MM.1S (cell line): ENCODE measurements around the gene DTNB.

ENCODE experiments used
- DNase-seq: peaks from one replicate; pipeline ENCODE4 v3.0.0-alpha.2; 2015
- H2AFZ ChIP-seq: fragments of 300-600 bp; sonication (generic); 2 replicates; pipeline ENCODE4 v1.6.0; 2016; ENCODE audit warnings: antibody characterized with exemption, low read length
- H3F3A ChIP-seq: fragments of 300-600 bp; sonication (generic); 2 replicates; pipeline ENCODE4 v1.6.1; 2016; ENCODE audit warnings: mild to moderate bottlenecking, antibody characterized with exemption, low read length, moderate library complexity, mixed read lengths; ENCODE audit not compliant: insufficient read depth
- H3K27ac ChIP-seq: fragments of 300-600 bp; sonication (generic); 2 replicates; pipeline ENCODE4 v1.5.1; 2016; ENCODE audit warnings: mild to moderate bottlenecking, low read length
- H3K27me3 ChIP-seq: fragments of 300-600 bp; sonication (generic); replicated peaks from 2 replicates; pipeline ENCODE4 v1.6.0; 2016; ENCODE audit warnings: low read length; ENCODE audit not compliant: insufficient read depth
- H3K36me3 ChIP-seq: fragments of 300-600 bp; sonication (generic); replicated peaks from 2 replicates; pipeline ENCODE4 v1.6.1; 2016; ENCODE audit warnings: mild to moderate bottlenecking, low read length, mixed read lengths; ENCODE audit not compliant: insufficient read depth
- H3K4me1 ChIP-seq: fragments of 300-600 bp; sonication (generic); 2 replicates; pipeline ENCODE4 v1.6.1; 2016; ENCODE audit warnings: low read length, mixed read lengths
- H3K4me2 ChIP-seq: fragments of 300-600 bp; sonication (generic); 2 replicates; pipeline ENCODE4 v1.6.0; 2016; ENCODE audit warnings: low read depth, low read length
- H3K4me3 ChIP-seq: fragments of 300-600 bp; sonication (generic); 2 replicates; pipeline ENCODE4 v1.5.1; 2016; ENCODE audit warnings: low read length, mixed read lengths
- H3K79me2 ChIP-seq: fragments of 300-600 bp; sonication (generic); 2 replicates; pipeline ENCODE4 v1.6.1; 2016; ENCODE audit warnings: mixed run types, low read length, mixed read lengths
- H3K9ac ChIP-seq: fragments of 300-600 bp; sonication (generic); 2 replicates; pipeline ENCODE4 v1.6.1; 2016; ENCODE audit warnings: low read length, mixed read lengths
- H3K9me2 ChIP-seq: fragments of 300-600 bp; sonication (generic); replicated peaks from 2 replicates; pipeline ENCODE4 v1.6.1; 2016; ENCODE audit warnings: mild to moderate bottlenecking, low read length, mixed read lengths; ENCODE audit not compliant: insufficient read depth
- H3K9me3 ChIP-seq: fragments of 300-600 bp; sonication (generic); replicated peaks from 2 replicates; pipeline ENCODE4 v1.6.1; 2016; ENCODE audit warnings: mild to moderate bottlenecking, low read length, mixed read lengths; ENCODE audit not compliant: insufficient read depth
- H4K20me1 ChIP-seq: fragments of 300-600 bp; sonication (generic); 2 replicates; pipeline ENCODE4 v1.6.1; 2016; ENCODE audit warnings: mild to moderate bottlenecking, low read length, moderate library complexity, mixed read lengths; ENCODE audit not compliant: insufficient read depth
- EZH2 ChIP-seq: fragments of 300-600 bp; sonication (generic); optimal IDR thresholded peaks from 2 replicates; pipeline ENCODE3; 2017; ENCODE audit warnings: low read depth, mild to moderate bottlenecking, antibody characterized with exemption, low read length, mixed read lengths
- EZH2phosphoT487 ChIP-seq: fragments of 300-600 bp; sonication (generic); IDR thresholded peaks from 2 replicates; pipeline ENCODE4 v1.6.1; 2018; ENCODE audit warnings: antibody characterized with exemption, low read length
- TF ChIP-seq, protein P1 (sequence below): fragments of 300-600 bp; sonication (generic); IDR thresholded peaks from 2 replicates; pipeline ENCODE4 v1.5.1; 2016; ENCODE audit warnings: antibody characterized with exemption, low read length, mixed read lengths

DTNB gene

DNA sequence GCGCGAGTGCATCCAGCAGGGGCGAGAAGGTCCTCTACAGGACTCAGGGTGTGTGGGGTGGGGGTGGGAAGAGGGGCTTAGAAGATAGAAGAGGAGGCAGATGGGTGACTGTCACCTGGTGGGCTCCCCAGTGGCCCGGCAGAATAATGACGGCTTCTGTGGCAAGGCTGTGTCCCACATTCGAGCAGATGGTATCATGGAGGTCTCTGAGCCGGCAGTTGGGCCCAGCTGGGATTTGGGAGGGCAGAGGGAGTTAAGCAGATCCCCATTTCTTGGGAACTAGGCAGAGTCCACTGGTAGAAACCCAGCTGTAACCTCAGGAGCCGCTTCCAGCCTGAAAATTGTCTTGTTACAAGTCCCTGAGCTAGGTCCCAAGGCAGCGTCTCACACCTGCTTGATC lies 28.4 kb upstream of the DTNB start:
- TF ChIP-seq EZH2 (no peak), EZH2phosphoT487 (no peak)
- TF ChIP-seq, protein P1, sequence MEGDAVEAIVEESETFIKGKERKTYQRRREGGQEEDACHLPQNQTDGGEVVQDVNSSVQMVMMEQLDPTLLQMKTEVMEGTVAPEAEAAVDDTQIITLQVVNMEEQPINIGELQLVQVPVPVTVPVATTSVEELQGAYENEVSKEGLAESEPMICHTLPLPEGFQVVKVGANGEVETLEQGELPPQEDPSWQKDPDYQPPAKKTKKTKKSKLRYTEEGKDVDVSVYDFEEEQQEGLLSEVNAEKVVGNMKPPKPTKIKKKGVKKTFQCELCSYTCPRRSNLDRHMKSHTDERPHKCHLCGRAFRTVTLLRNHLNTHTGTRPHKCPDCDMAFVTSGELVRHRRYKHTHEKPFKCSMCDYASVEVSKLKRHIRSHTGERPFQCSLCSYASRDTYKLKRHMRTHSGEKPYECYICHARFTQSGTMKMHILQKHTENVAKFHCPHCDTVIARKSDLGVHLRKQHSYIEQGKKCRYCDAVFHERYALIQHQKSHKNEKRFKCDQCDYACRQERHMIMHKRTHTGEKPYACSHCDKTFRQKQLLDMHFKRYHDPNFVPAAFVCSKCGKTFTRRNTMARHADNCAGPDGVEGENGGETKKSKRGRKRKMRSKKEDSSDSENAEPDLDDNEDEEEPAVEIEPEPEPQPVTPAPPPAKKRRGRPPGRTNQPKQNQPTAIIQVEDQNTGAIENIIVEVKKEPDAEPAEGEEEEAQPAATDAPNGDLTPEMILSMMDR = no peak
- H3F3A ChIP-seq = no peaks in the 10 kb centered on the region
- H3K4me2 ChIP-seq = no peak overlapping the region
- H2AFZ ChIP-seq = no peak overlapping the region
- no peaks in the 10 kb centered on the region for H3K79me2 ChIP-seq
- no peaks in the 10 kb centered on the region for H3K27me3 ChIP-seq
- no peak for DNase-seq
- peaks cover 7% of the 10 kb centered on the region; the same call in 1 of the 2 replicates for H3K4me1 ChIP-seq
- no peaks in the 10 kb centered on the region for H3K9me3 ChIP-seq
- H4K20me1 ChIP-seq = no peaks in the 10 kb centered on the region
- no peak overlapping the region for H3K9ac ChIP-seq
- no peak overlapping the region for H3K4me3 ChIP-seq
- no peak overlapping the region for H3K27ac ChIP-seq
- no peaks in the 10 kb centered on the region for H3K36me3 ChIP-seq
- no peaks in the 10 kb centered on the region for H3K9me2 ChIP-seq

DNA sequence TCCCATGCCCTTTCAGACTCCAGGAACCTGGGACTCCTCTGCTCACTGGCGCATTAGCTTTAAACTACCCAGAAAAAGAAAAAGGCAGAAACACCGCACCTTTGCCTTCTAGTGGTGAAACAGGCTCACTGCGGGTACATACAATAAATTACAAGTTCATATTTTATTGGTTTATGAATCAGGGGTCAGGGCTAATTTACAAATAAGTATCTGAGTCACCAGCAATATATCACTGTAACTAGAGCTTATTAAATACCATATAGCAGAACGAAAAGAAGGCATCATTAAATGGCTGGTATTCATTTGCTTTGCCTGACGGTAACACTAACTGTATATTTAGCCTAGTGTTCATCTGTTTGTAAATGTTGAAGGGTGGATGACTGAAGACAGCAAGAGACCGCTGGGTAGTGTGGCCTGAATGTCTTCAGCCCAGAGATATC lies 26.9 kb upstream of the DTNB start:
- no peak overlapping the region for H3K4me2 ChIP-seq
- H3K4me1 ChIP-seq = peaks cover 7% of the 10 kb centered on the region; the same call in 1 of the 2 replicates
- no peak overlapping the region for H3K9ac ChIP-seq
- no peaks in the 10 kb centered on the region for H3K27me3 ChIP-seq
- no peaks in the 10 kb centered on the region for H3K36me3 ChIP-seq
- H2AFZ ChIP-seq = no peak overlapping the region
- H4K20me1 ChIP-seq = no peaks in the 10 kb centered on the region
- no peak overlapping the region for H3K4me3 ChIP-seq
- no peaks in the 10 kb centered on the region for H3K9me3 ChIP-seq
- no peaks in the 10 kb centered on the region for H3K9me2 ChIP-seq
- no peaks in the 10 kb centered on the region for H3F3A ChIP-seq
- DNase-seq = peak; percentile 39
- H3K79me2 ChIP-seq = no peaks in the 10 kb centered on the region
- H3K27ac ChIP-seq = no peak overlapping the region
- TF ChIP-seq EZH2 = no peak
- TF ChIP-seq, protein P1 = peak; percentile 79

DNA sequence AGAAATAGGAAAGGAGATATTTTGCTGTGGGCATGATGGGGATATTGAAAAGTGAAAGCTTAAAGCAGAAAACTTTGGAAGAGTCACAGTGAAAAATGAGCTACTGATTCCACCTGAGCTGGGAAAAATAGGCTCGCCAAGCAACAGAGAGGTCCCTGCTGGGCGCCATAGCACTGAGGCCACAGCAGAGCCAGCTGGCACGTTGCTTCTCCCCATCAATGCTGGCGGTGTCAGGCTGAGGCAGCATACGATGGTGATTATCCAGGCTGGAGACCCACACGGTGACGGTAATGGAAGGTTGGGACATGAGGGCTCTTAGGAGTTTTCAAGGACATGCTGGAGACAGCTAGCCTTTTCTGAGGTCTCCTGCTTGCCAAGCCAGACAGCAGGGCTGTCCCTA lies 25.8 kb upstream of the DTNB start:
- no peak overlapping the region for H3K4me3 ChIP-seq
- H2AFZ ChIP-seq = no peak overlapping the region
- H3F3A ChIP-seq = no peaks in the 10 kb centered on the region
- H3K27me3 ChIP-seq = no peaks in the 10 kb centered on the region
- H3K27ac ChIP-seq = no peak overlapping the region
- H3K36me3 ChIP-seq = no peaks in the 10 kb centered on the region
- H3K9me2 ChIP-seq = no peaks in the 10 kb centered on the region
- no peaks in the 10 kb centered on the region for H4K20me1 ChIP-seq
- peaks cover 7% of the 10 kb centered on the region; the same call in 1 of the 2 replicates for H3K4me1 ChIP-seq
- H3K79me2 ChIP-seq = no peaks in the 10 kb centered on the region
- no peak overlapping the region for H3K4me2 ChIP-seq
- TF ChIP-seq, protein P1 = no peak
- no peak for DNase-seq
- H3K9ac ChIP-seq = no peak overlapping the region
- no peaks in the 10 kb centered on the region for H3K9me3 ChIP-seq

DNA sequence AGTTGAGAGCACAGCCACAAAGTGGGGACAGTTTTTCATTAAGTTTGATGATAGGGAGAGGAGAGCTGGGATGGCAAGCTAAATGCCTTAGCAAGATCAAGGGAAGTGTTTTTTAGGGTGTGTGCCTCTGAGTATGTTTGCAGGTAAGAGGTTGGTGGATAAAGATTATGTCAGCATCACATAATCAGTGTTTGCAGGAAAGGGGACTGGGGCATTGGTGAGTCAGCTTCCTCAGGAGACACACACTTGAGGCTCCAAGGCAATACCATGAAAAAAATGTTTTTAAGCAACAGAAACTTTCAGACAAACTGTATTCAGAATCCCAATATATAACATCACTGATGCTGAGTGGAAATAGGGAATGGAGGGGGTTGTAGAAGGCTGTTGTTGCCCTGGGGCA lies 25.4 kb upstream of the DTNB start:
- no peaks in the 10 kb centered on the region for H3F3A ChIP-seq
- H3K4me1 ChIP-seq = peaks cover 7% of the 10 kb centered on the region; the same call in 1 of the 2 replicates
- no peaks in the 10 kb centered on the region for H3K36me3 ChIP-seq
- no peaks in the 10 kb centered on the region for H3K79me2 ChIP-seq
- no peaks in the 10 kb centered on the region for H3K27me3 ChIP-seq
- H2AFZ ChIP-seq = no peak overlapping the region
- H3K4me2 ChIP-seq = no peak overlapping the region
- no peak overlapping the region for H3K4me3 ChIP-seq
- H3K9me2 ChIP-seq = no peaks in the 10 kb centered on the region
- no peak overlapping the region for H3K27ac ChIP-seq
- H3K9ac ChIP-seq = no peak overlapping the region
- no peaks in the 10 kb centered on the region for H4K20me1 ChIP-seq
- no peak for DNase-seq
- TF ChIP-seq, protein P1 = no peak
- TF ChIP-seq EZH2phosphoT487 (no peak), EZH2 (no peak)
- no peaks in the 10 kb centered on the region for H3K9me3 ChIP-seq
